Stomach smooth muscle (tissue), 2 donors: ENCODE data around the gene FAM156A.
"Not testable (repeated sequence)": the region's sequence is repeated elsewhere in the genome, so short reads cannot be mapped to it uniquely, and the experiment has no call there.

Experiments used
- H3K27ac ChIP-seq: one replicate; pipeline ENCODE4 v1.7.0; 2013; ENCODE audit warnings: mild to moderate bottlenecking, low read length, inconsistent platforms
- H3K27me3 ChIP-seq, 2 donors: one replicate each; pipeline ENCODE4 v1.7.0; 2013; ENCODE audit warnings: low read length in 2 of 2; ENCODE audit not compliant: insufficient read depth in 2 of 2, control insufficient read depth in 1 of 2
- H3K36me3 ChIP-seq, 2 donors: one replicate each; pipeline ENCODE4 v1.7.0; 2013; ENCODE audit warnings: low read length in 2 of 2; ENCODE audit not compliant: control insufficient read depth in 2 of 2, insufficient read depth in 2 of 2
- H3K4me1 ChIP-seq: one replicate; pipeline ENCODE4 v1.7.0; 2013; ENCODE audit warnings: low read length; ENCODE audit not compliant: control insufficient read depth, insufficient read depth
- H3K4me3 ChIP-seq, 2 donors: one replicate each; pipeline ENCODE4 v1.7.0; 2013; ENCODE audit warnings: low read length in 2 of 2
- H3K9ac ChIP-seq, 2 donors: one replicate each; pipeline ENCODE4 v1.7.0; 2013; ENCODE audit warnings: low read length in 2 of 2, mild to moderate bottlenecking in 1 of 2
- H3K9me3 ChIP-seq, 2 donors: one replicate each; pipeline ENCODE4 v1.7.0; 2013; ENCODE audit warnings: low read length in 2 of 2; ENCODE audit not compliant: control insufficient read depth in 2 of 2
- donor health status: healthy.
- donor health status: Pancreatic carcinoma.

Gene FAM156A

DNA sequence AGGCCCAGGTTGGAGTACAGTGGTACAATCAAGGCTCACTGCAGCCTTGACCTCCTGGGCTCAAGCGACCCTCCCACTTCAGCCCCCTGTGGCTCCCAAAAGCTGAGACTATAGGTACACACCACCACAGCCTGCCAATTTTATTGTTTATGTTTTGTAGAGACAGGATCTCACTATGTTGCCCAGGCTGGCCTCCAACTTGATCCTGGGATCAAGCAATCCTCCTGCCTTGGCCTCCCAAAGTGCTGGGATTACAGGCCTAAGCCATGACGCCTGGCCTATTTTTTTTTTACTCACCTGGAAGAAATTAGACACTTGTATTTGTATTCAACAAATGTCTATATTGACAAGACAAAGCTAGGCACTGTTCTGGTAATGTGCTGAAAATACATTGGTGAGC is 25.1 kb downstream of the FAM156A start:
- no peak overlapping the region for H3K27ac ChIP-seq

DNA sequence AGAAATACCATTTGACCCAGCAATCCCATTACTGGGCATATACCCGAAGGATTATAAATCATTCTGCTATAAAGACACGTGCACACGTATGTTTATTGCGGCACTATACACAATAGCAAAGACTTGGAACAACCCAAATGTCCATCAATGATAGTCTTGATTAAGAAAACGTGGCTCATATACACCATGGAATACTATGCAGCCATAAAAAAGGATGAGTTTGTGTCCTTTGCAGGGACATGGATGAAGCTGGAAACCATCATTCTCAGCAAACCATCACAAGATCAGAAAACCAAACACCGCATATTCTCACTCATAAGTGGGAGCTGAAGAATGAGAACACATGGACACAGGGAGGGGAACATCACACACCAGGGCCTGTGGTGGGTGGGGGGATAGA is 28.1 kb downstream of the FAM156A start:
- not testable (repeated sequence) for H3K36me3 ChIP-seq, H3K9me3 ChIP-seq, H3K9ac ChIP-seq

More for the DNA sequence above, 25.1 kb downstream of the FAM156A start:
- Histone ChIP-seq H3K4me1 (peaks cover 8% of the 10 kb centered on the region), H3K4me3 (no peak overlapping the region), H3K36me3 (no peaks in the 10 kb centered on the region), H3K27me3 (no peaks in the 10 kb centered on the region), H3K9me3 (no peaks in the 10 kb centered on the region), H3K9ac (no peak overlapping the region)

DNA sequence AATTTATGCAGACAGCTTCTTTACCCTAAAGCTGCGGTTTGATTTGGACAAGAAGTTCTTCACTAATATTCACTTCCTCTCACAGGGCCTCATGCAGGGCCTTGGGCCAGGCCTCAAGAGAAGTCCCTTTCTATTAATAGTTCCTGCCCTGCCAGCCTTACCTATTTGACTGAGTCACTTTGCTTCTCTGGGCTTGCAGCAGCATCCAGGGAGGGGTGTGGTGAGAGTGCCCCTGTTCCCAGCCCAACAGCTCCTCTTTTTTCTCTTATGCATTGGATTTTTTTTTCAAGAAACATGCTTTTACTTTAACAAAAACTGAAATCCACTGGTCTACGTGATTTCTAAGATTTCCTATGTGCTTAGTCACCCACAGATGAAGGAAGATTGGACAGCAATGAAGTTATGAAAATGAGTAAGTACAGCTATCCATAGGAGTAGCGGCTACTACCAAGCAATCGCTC is 34.5 kb downstream of the FAM156A start:
- H3K27me3 ChIP-seq: no peaks in the 10 kb centered on the region
- no peak overlapping the region for H3K27ac ChIP-seq
- H3K9me3 ChIP-seq: no peaks in the 10 kb centered on the region
- H3K4me3 ChIP-seq: no peak overlapping the region
- H3K36me3 ChIP-seq: no peaks in the 10 kb centered on the region
- H3K4me1 ChIP-seq: peaks cover 10% of the 10 kb centered on the region
- no peak overlapping the region for H3K9ac ChIP-seq

More for the DNA sequence above, 28.1 kb downstream of the FAM156A start:
- H3K4me1 ChIP-seq, H3K27ac ChIP-seq, H3K4me3 ChIP-seq, H3K27me3 ChIP-seq: not testable (repeated sequence)

DNA sequence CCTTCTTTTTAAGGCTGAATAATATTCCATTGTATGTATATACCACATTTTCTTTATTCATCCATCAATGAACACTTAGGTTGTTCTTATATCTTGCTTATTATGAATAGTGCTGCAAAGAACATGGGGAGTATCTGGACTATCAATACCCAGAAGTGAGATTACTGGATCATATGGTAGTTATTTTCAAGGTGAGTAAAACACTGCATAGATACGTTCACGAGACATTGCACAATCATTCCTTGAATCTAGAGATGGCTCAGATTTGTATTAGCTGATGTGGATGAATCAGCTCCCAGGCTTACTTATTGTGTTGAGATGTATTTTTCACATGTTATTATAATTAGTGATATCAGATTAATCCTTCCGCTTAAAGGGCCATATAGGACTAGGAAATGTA is 43.6 kb downstream of the FAM156A start:
- H3K36me3 ChIP-seq, H3K4me3 ChIP-seq, H3K9ac ChIP-seq, H3K4me1 ChIP-seq, H3K27me3 ChIP-seq, H3K27ac ChIP-seq, H3K9me3 ChIP-seq: not testable (repeated sequence)

DNA sequence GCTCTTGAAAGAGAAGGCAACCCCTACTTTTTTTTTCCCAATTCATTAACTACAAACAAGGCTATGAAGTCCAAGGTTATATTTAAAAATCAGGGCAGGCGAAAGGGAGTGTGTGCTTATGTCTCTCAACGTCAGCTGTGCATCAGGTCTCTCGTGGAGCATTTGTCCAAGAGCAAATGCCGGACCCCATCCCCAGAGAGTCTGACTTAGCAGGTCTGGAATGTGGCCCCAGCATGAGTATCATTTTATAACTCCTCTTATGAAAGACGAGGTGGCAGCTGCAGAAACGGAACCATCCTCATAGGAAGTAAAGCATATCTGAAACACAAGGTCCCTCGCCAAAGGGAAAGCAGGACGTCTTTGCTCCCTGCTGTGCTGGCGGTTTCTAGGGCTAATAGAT is 44.6 kb downstream of the FAM156A start:
- H3K4me1 ChIP-seq, H3K27ac ChIP-seq, H3K9ac ChIP-seq, H3K27me3 ChIP-seq, H3K4me3 ChIP-seq, H3K9me3 ChIP-seq, H3K36me3 ChIP-seq: not testable (repeated sequence)

DNA sequence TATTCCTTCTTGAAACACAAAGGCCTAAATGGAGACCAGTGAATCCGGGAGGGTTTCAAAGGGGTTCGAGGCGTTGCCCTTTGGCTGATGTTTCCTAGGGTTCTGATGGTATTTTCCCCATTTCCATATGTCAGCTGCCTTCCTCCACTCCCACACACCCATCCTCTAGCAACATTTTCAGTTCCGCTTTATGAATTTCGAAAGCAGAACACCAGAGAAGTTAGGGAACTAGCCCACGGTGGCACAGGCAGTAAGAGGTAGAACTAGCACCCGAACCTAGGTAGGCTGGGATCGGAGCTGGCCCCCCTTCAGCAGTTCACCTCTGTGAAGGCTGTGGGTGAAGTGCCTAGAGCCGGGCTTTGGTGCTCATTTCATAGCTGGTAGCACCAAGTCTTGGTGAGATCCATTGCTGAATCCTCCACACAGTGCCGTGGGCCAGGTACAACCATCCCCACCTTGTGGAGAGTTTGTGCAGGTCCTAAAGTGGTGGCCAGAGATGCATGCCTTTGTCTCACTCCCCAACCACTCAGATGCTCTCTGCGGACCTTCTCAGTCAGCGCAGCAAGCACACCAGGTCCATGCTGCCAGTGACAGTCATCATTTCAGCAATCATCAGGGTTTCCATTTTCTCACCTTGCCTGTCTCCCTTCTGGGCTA is 48.9 kb downstream of the FAM156A start:
- H3K27ac ChIP-seq, H3K4me3 ChIP-seq, H3K9ac ChIP-seq, H3K4me1 ChIP-seq, H3K36me3 ChIP-seq, H3K9me3 ChIP-seq, H3K27me3 ChIP-seq: not testable (repeated sequence)

DNA sequence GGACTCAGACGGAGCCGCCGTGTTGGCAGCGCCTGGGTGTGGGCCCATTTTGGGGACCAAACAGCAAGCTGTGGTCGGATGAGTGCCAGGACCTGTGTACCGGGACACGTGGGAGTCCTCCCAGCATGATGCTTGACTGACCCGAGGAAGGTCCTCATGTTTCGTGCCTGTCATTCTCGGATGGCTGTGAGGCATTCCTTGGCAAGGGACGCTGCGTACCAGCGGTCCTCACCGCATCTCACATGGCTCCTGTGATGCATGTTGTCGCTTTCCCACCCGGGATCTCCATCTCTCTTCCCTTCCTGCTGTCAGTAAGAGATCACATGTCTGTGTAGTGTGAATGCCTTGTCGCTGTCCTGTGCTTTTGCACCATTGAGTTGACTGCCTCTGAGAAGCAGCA is 50.4 kb downstream of the FAM156A start:
- H3K4me3 ChIP-seq, H3K9ac ChIP-seq, H3K4me1 ChIP-seq, H3K9me3 ChIP-seq, H3K36me3 ChIP-seq, H3K27me3 ChIP-seq, H3K27ac ChIP-seq: not testable (repeated sequence)

DNA sequence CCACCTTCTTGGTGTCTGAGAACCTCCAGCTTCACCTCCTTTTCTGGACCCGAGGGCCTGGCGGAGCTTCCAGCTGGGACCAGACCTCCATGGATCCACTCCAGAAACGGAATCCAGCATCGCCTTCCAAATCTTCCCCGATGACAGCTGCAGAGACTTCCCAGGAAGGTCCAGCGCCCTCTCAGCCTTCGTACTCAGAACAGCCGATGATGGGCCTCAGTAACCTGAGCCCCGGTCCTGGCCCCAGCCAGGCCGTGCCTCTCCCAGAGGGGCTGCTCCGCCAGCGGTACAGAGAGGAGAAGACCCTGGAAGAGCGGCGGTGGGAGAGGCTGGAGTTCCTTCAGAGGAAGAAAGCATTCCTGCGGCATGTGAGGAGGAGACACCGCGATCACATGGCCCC is 51.2 kb downstream of the FAM156A start:
- H3K4me3 ChIP-seq, H3K9me3 ChIP-seq, H3K4me1 ChIP-seq, H3K27ac ChIP-seq, H3K27me3 ChIP-seq, H3K9ac ChIP-seq, H3K36me3 ChIP-seq: not testable (repeated sequence)

DNA sequence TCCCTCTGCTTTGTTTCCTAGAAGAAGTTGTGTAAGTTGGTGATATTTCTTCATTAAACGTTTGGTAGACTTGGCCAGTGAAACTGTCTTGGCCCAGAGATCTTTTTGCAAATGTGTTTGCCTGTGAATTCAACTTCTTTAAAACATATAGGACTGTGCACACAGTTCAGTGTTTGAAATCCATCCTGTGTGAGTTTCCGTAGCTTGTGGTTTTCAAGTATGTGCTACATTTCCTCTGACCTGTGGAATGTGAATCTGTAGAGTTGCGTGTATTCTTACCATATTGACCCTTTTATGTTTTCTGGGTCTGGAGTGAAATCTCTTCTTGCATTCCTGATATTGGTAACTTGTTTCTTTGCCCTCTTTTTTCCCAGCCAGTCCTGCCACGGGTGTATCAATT is 52.2 kb downstream of the FAM156A start:
- H3K36me3 ChIP-seq, H3K27me3 ChIP-seq, H3K9me3 ChIP-seq, H3K4me3 ChIP-seq, H3K9ac ChIP-seq, H3K4me1 ChIP-seq, H3K27ac ChIP-seq: not testable (repeated sequence)

DNA sequence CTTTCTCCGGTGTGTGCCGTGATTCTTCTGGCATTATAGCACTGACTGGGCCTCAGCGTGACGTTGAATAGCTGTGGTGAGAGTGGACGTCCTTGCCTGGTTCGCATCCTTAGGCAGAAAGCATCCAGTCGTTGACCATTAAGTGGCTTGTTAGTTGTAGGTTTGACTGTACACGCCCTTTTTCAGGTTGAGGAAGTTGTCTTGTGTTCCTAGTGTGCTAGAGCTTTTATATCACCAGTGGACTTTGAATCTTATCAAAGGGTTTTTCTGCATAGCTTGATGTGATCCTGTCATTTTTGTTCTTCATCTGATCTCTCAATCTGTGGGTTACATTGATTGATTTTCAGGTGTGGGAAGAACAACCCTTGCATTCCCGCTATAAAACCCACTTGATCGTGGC is 52.8 kb downstream of the FAM156A start:
- not testable (repeated sequence) for H3K9ac ChIP-seq, H3K9me3 ChIP-seq, H3K4me1 ChIP-seq, H3K27me3 ChIP-seq, H3K36me3 ChIP-seq, H3K27ac ChIP-seq, H3K4me3 ChIP-seq
